Neural progenitor cell (in vitro differentiated cells): ENCODE results near the gene SAMD8. TPM values are rescaled to one million over a fixed set of nuclear protein-coding genes. Genes with fewer than 3 reads are reported as not detected.

Experiments
- DNase-seq: peaks from one replicate; pipeline ENCODE4 v3.0.0-alpha.2; 2016; ENCODE audit warnings: low spot score
- H2AFZ ChIP-seq: fragments of 200-600 bp; sonication (generic); replicated peaks from 2 replicates; pipeline ENCODE4 v1.6.1; 2016; ENCODE audit warnings: antibody characterized with exemption
- H3F3A ChIP-seq: fragments of 200-600 bp; sonication (generic); 2 replicates; pipeline ENCODE4 v1.6.1; 2016; ENCODE audit warnings: antibody characterized with exemption, low read depth
- H3K27ac ChIP-seq: fragments of 200-600 bp; sonication (generic); 2 replicates; pipeline ENCODE4 v1.5.1; 2016; ENCODE audit warnings: mild to moderate bottlenecking
- H3K27me3 ChIP-seq: fragments of 200-600 bp; sonication (generic); 2 replicates; pipeline ENCODE4 v1.6.1; 2016; ENCODE audit warnings: mild to moderate bottlenecking, moderate library complexity
- H3K36me3 ChIP-seq: fragments of 200-600 bp; sonication (generic); 2 replicates; pipeline ENCODE4 v1.5.1; 2016
- H3K4me1 ChIP-seq: fragments of 200-600 bp; sonication (generic); 2 replicates; pipeline ENCODE4 v1.6.1; 2016; ENCODE audit warnings: mixed run types
- H3K4me2 ChIP-seq: fragments of 200-600 bp; sonication (generic); 2 replicates; pipeline ENCODE4 v1.6.1; 2016
- H3K4me3 ChIP-seq: fragments of 200-600 bp; sonication (generic); 2 replicates; pipeline ENCODE4 v1.5.1; 2016
- H3K79me2 ChIP-seq: fragments of 200-600 bp; sonication (generic); 2 replicates; pipeline ENCODE4 v1.6.1; 2016; ENCODE audit warnings: low read depth
- H3K9ac ChIP-seq: fragments of 200-600 bp; sonication (generic); 2 replicates; pipeline ENCODE4 v1.6.1; 2016
- H3K9me3 ChIP-seq: fragments of 200-600 bp; sonication (generic); 2 replicates; pipeline ENCODE4 v1.5.1; 2016; ENCODE audit warnings: low read depth
- H4K20me1 ChIP-seq: fragments of 200-600 bp; sonication (generic); 2 replicates; pipeline ENCODE4 v1.6.1; 2016; ENCODE audit warnings: low read depth
- H3K27ac Mint-ChIP-seq: 3 replicates; pipeline ENCODE4 v1.8.0; 2021; ENCODE audit warnings: mixed read lengths
- H3K27me3 Mint-ChIP-seq: 2 replicates; pipeline ENCODE4 v1.8.0; 2022; ENCODE audit warnings: low read depth, mild to moderate bottlenecking, inconsistent platforms, moderate library complexity, mixed read lengths; ENCODE audit not compliant: insufficient read depth
- H3K36me3 Mint-ChIP-seq: 3 replicates; pipeline ENCODE4 v1.8.0; 2021; ENCODE audit warnings: mixed read lengths
- H3K4me1 Mint-ChIP-seq: 3 replicates; pipeline ENCODE4 v1.8.0; 2021; ENCODE audit warnings: mixed read lengths
- H3K4me3 Mint-ChIP-seq: 3 replicates; pipeline ENCODE4 v1.8.0; 2021; ENCODE audit warnings: mild to moderate bottlenecking, moderate library complexity, mixed read lengths
- H3K9me3 Mint-ChIP-seq: 3 replicates; pipeline ENCODE4 v1.8.0; 2020; ENCODE audit warnings: mixed read lengths
- CTCF ChIP-seq: fragments of 200-600 bp; sonication (generic); IDR thresholded peaks from 2 replicates; pipeline ENCODE4 v1.5.1; 2017; ENCODE audit warnings: antibody characterized with exemption, mild to moderate bottlenecking
- EZH2 ChIP-seq: fragments of 200-600 bp; sonication (generic); IDR thresholded peaks from 2 replicates; pipeline ENCODE4 v1.6.1; 2017; ENCODE audit warnings: antibody characterized with exemption, mild to moderate bottlenecking, moderate library complexity
- EZH2phosphoT487 ChIP-seq: fragments of 200-600 bp; sonication (generic); IDR thresholded peaks from 2 replicates; pipeline ENCODE4 v1.6.1; 2017; ENCODE audit warnings: antibody characterized with exemption
- total RNA-seq: library from RNA; depleted of rRNA; stranded (reverse); fragments of >200 nt; gene quantifications from 2 replicates; pipeline ENCODE4 v1.2.3, GENCODE V29; 2015; ENCODE audit warnings: low replicate concordance

SAMD8 gene
- total RNA-seq, 1 donor from 2014 or later: 39.5 TPM

GRCh38 chr10:75180592-75180991 is 69.1 kb downstream of the SAMD8 start:
- no peak overlapping the region for H3K27ac ChIP-seq
- no peak overlapping the region for H3K4me2 ChIP-seq
- H3K9ac ChIP-seq: no peak overlapping the region
- H3K4me1 ChIP-seq: no peaks in the 10 kb centered on the region
- no peaks in the 10 kb centered on the region for H3F3A ChIP-seq
- Mint-ChIP-seq H3K9me3 (no peaks in the 10 kb centered on the region), H3K4me1 (no peaks in the 10 kb centered on the region), H3K27ac (no peak overlapping the region), H3K36me3 (peaks cover 7% of the 10 kb centered on the region), H3K27me3 (no peaks in the 10 kb centered on the region), H3K4me3 (no peak overlapping the region)
- H3K9me3 ChIP-seq: no peaks in the 10 kb centered on the region
- H4K20me1 ChIP-seq: no peaks in the 10 kb centered on the region
- H3K79me2 ChIP-seq: no peaks in the 10 kb centered on the region
- no peak overlapping the region for H3K4me3 ChIP-seq
- TF ChIP-seq EZH2phosphoT487 (no peak), CTCF (no peak), EZH2 (no peak)
- no peaks in the 10 kb centered on the region for H3K36me3 ChIP-seq
- H2AFZ ChIP-seq: no peak overlapping the region
- no peaks in the 10 kb centered on the region for H3K27me3 ChIP-seq
- DNase-seq: no peak

- H3K79me2 ChIP-seq: no peaks in the 10 kb centered on the region
- no peak for DNase-seq
- no peaks in the 10 kb centered on the region for H3K36me3 ChIP-seq
- Mint-ChIP-seq H3K4me1 (no peaks in the 10 kb centered on the region), H3K27ac (no peak overlapping the region), H3K27me3 (no peaks in the 10 kb centered on the region), H3K9me3 (no peaks in the 10 kb centered on the region), H3K36me3 (peaks cover 7% of the 10 kb centered on the region), H3K4me3 (no peak overlapping the region)
- H3K9ac ChIP-seq: no peak overlapping the region
- H4K20me1 ChIP-seq: no peaks in the 10 kb centered on the region
- TF ChIP-seq EZH2 (no peak), EZH2phosphoT487 (no peak), CTCF (no peak)
- H3F3A ChIP-seq: no peaks in the 10 kb centered on the region
- no peaks in the 10 kb centered on the region for H3K4me1 ChIP-seq
- H3K4me3 ChIP-seq: no peak overlapping the region
- no peak overlapping the region for H2AFZ ChIP-seq
- no peaks in the 10 kb centered on the region for H3K27me3 ChIP-seq
- no peak overlapping the region for H3K27ac ChIP-seq
- H3K9me3 ChIP-seq: no peaks in the 10 kb centered on the region
- no peak overlapping the region for H3K4me2 ChIP-seq
Observed at GRCh38 chr10:75181073-75181472, 69.6 kb downstream of the SAMD8 start.

- Histone ChIP-seq H3K9ac (no peak overlapping the region), H3F3A (no peaks in the 10 kb centered on the region), H4K20me1 (no peaks in the 10 kb centered on the region), H3K36me3 (no peaks in the 10 kb centered on the region), H3K27ac (no peak overlapping the region), H3K27me3 (no peaks in the 10 kb centered on the region), H3K4me3 (no peak overlapping the region), H2AFZ (no peak overlapping the region), H3K9me3 (no peaks in the 10 kb centered on the region), H3K79me2 (no peaks in the 10 kb centered on the region), H3K4me2 (no peak overlapping the region), H3K4me1 (no peaks in the 10 kb centered on the region)
- H3K27ac Mint-ChIP-seq: no peak overlapping the region
- H3K4me3 Mint-ChIP-seq: no peak overlapping the region
- H3K4me1 Mint-ChIP-seq: no peaks in the 10 kb centered on the region
- no peak for DNase-seq
- peaks cover 4% of the 10 kb centered on the region for H3K36me3 Mint-ChIP-seq
- TF ChIP-seq CTCF: no peak
- no peak for TF ChIP-seq EZH2
- TF ChIP-seq EZH2phosphoT487: no peak
- H3K27me3 Mint-ChIP-seq: peaks cover 3% of the 10 kb centered on the region
- H3K9me3 Mint-ChIP-seq: no peaks in the 10 kb centered on the region
Observed at GRCh38 chr10:75186310-75186709, 74.9 kb downstream of the SAMD8 start.
